Gastrocnemius medialis (tissue), 4 donors: ENCODE data around the gene DDX49. TPM values are rescaled to one million over a fixed set of nuclear protein-coding genes. Genes with fewer than 3 reads are reported as not detected.

ENCODE experiments used
- ATAC-seq, 2 donors: fragments of 150-250 bp; one replicate each; pipeline ENCODE4 v1.9.1; 2016
- DNase-seq, 2 donors: peaks; one replicate each; pipeline ENCODE4 v3.0.0-alpha.2; 2019
- H3K27ac ChIP-seq, 4 donors: fragments of 200-600 bp; sonication (generic); 1 replicate in 1 of 4; 2 replicates in 3 of 4; pipeline ENCODE4 v1.5.1; 2016 to 2018; ENCODE audit warnings: mild to moderate bottlenecking in 2 of 4, moderate library complexity in 1 of 4
- H3K27me3 ChIP-seq, 3 donors: fragments of 200-600 bp; sonication (generic) in 2 of 3; 1 replicate in 1 of 3; 2 replicates in 2 of 3; pipeline versions ENCODE4 v1.5.1 to v1.6.0; 2016 to 2019; ENCODE audit warnings: mild to moderate bottlenecking in 1 of 3, moderate library complexity in 1 of 3
- H3K36me3 ChIP-seq, 2 donors: fragments of 200-600 bp; sonication (generic) in 1 of 2; one replicate each; pipeline ENCODE4 v1.5.1; 2017 to 2018
- H3K4me1 ChIP-seq, 2 donors: fragments of 200-600 bp; sonication (generic) in 1 of 2; one replicate each; pipeline ENCODE4 v1.5.1; 2016 to 2017; ENCODE audit warnings: mild to moderate bottlenecking in 2 of 2
- H3K4me3 ChIP-seq, 4 donors: fragments of 200-600 bp; sonication (generic) in 3 of 4; 1 replicate in 1 of 4; 2 replicates in 3 of 4; pipeline ENCODE4 v1.5.1; 2016 to 2019; ENCODE audit warnings: mild to moderate bottlenecking in 2 of 4
- H3K9me3 ChIP-seq, 3 donors: fragments of 200-600 bp; sonication (generic) in 2 of 3; 1 replicate in 1 of 3; 2 replicates in 2 of 3; pipeline ENCODE4 v1.5.1; 2016 to 2019
- POLR2A ChIP-seq, 2 donors: fragments of 450-650 bp; IDR thresholded peaks; one replicate each; pipeline ENCODE4 v1.6.1; 2017; ENCODE audit warnings: antibody characterized with exemption in 2 of 2, mild to moderate bottlenecking in 2 of 2, moderate library complexity in 2 of 2
- in situ Hi-C, 4 donors: fragments of 200-750 bp; cut with MboI; loops; one replicate each; pipeline versions ENCODE4 v1.15.0 to v1.8.0; 2017; ENCODE audit warnings: low sequenced_read_pairs in 4 of 4
- intact Hi-C: fragments of 100-400 bp; cut with DNase I; formaldehyde crosslinking; loops from one replicate; pipeline ENCODE4 v1.15.1; 2023; ENCODE audit warnings: low total_unique reads
- total RNA-seq, 4 donors: library from RNA; depleted of rRNA; stranded (reverse); fragments of >200 nt; gene quantifications; one replicate each; pipeline versions ENCODE4 v1.1.0 to v1.2.3, GENCODE V29; 2016
- TF ChIP-seq, protein P1 (sequence below), 5 experiments: fragments of 450-650 bp in 3 of 5; fragments of 200-600 bp in 2 of 5; sonication (generic) in 2 of 5; IDR thresholded peaks in 4 of 5; conservative IDR thresholded peaks in 1 of 5; 1 replicate in 4 of 5; 2 replicates in 1 of 5; pipeline ENCODE4 v1.5.1; 2016 to 2019; ENCODE audit warnings: antibody characterized with exemption in 5 of 5, mild to moderate bottlenecking in 3 of 5, moderate library complexity in 3 of 5

The DDX49 gene
- total RNA-seq, 4 donors from 2014 or later, result 40.6 to 60.1 (median 44.2) TPM

DNA sequence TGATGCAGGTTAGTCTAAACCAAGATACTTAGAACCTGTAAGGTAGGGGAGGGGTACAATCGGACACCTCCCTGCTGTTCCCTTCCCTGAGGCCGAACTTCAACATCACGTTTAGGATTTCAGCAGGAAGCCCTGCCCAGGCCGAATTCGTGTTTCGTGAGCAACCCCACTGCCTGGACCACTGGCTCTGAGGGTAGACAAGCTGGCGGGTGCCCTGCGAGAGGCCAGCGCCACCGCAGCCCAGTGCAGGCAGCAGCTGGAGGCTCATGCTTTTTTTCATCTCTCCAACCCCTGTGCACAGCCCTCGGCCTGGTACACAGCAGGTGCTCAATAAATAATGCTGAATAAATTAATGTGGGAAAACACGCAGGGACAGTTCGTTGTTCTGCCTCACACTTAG, 13.8 kb downstream of the DDX49 start:
- H3K27ac ChIP-seq, result no peak overlapping the region
- peaks cover 0 to 46% of the 10 kb centered on the region in 2 donors for H3K36me3 ChIP-seq
- ATAC-seq (no peak), DNase-seq (no peak)
- H3K9me3 ChIP-seq, result no peaks in the 10 kb centered on the region
- no peaks in the 10 kb centered on the region for H3K4me1 ChIP-seq
- in situ Hi-C loops, result no loop called here
- H3K4me3 ChIP-seq, result no peak overlapping the region
- TF ChIP-seq POLR2A (IDR thresholded peaks at IDR 0.05), result no peak
- TF ChIP-seq, protein P1, sequence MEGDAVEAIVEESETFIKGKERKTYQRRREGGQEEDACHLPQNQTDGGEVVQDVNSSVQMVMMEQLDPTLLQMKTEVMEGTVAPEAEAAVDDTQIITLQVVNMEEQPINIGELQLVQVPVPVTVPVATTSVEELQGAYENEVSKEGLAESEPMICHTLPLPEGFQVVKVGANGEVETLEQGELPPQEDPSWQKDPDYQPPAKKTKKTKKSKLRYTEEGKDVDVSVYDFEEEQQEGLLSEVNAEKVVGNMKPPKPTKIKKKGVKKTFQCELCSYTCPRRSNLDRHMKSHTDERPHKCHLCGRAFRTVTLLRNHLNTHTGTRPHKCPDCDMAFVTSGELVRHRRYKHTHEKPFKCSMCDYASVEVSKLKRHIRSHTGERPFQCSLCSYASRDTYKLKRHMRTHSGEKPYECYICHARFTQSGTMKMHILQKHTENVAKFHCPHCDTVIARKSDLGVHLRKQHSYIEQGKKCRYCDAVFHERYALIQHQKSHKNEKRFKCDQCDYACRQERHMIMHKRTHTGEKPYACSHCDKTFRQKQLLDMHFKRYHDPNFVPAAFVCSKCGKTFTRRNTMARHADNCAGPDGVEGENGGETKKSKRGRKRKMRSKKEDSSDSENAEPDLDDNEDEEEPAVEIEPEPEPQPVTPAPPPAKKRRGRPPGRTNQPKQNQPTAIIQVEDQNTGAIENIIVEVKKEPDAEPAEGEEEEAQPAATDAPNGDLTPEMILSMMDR (IDR thresholded peaks at IDR 0.05 in 4 of 5, conservative IDR thresholded peaks at IDR 0.05 in 1 of 5), result no peak
- intact Hi-C loops, result no loop called here
- H3K27me3 ChIP-seq, result no peaks in the 10 kb centered on the region

DNA sequence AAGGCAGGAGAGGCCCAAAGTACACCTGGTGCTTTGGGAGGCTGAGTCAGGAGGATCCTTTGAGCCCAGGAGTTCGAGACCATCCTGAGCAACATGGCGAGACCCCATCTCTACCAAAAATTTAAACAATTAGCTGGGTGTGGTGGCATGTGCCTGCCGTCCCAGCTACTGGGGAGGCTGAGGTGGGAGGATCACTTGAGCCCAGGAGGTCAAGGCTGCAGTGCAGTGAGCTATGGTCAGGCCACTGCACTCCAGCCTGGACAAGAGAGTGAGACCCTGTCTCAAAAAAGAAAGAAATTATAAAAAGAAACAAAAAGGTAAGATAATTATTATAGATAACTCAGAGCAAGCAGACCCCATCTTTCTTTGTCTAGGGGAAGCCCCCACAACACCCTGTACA, 19.6 kb downstream of the DDX49 start:
- no peaks in the 10 kb centered on the region for H3K9me3 ChIP-seq
- H3K27me3 ChIP-seq, result no peaks in the 10 kb centered on the region
- no peak for DNase-seq
- peaks cover 0 to 30% of the 10 kb centered on the region in 2 donors for H3K36me3 ChIP-seq
- H3K4me3 ChIP-seq, result peak overlapping the region in 1 of 4 donors; percentile 93
- TF ChIP-seq, protein P1 (IDR thresholded peaks at IDR 0.05 in 4 of 5, conservative IDR thresholded peaks at IDR 0.05 in 1 of 5), result no peak
- TF ChIP-seq POLR2A (IDR thresholded peaks at IDR 0.05), result no peak
- ATAC-seq, result no peak
- intact Hi-C loops, result no loop called here
- H3K4me1 ChIP-seq, result peaks cover 12 to 18% of the 10 kb centered on the region in 2 donors
- peak overlapping the region; percentile 87 to 98 (median 94) for H3K27ac ChIP-seq
- in situ Hi-C loops, result no loop called here

DNA sequence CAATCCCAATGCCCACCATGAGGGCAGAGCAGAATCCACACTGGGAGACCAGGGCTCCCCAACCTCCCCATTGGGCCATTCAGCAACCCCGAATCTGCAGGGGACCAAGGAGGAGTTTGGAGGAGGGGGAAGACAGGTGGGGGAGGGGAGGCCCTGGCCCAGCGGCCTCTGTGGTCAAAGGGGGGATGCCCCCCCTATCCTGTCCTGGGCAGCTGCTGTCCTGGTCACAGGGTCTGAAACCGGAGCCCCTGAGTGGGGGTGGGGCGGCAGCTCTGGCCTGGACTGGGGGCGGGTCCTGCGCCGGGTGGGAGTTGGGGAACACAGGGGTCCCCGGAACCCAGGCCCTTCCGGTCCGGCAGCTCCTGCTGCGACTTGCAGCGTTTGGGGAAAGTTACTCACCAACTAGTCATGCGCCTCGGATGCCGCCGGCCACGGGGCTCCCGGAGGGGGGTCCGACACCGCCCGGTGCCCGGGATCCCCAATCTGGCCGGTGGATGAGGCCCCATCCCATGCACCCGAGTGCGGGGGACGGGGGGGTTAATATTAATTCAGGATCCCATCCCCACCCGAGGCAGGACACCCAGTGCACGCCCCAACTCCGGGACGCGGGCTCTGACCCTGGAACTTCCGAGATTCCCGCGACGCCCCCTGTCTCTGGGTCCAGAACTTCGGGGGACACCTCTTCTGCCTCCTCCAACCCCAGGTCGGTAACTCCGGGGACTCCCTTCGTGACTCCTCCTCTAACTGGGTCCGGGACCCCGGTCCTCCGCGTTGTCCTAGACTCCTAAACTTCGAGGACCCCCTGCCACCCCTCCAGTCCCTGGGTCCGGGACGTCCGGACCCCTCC, 20.6 kb downstream of the DDX49 start:
- Histone ChIP-seq H3K9me3 (no peaks in the 10 kb centered on the region), H3K4me1 (peaks cover 12 to 18% of the 10 kb centered on the region in 2 donors), H3K27me3 (no peaks in the 10 kb centered on the region), H3K36me3 (peaks cover 0 to 23% of the 10 kb centered on the region in 2 donors), H3K27ac (peak overlapping the region; percentile 87 to 98 (median 94)), H3K4me3 (peak overlapping the region; percentile 67 to 93 (median 78))
- peak; percentile 57 to 82 for ATAC-seq
- TF ChIP-seq, protein P1 (IDR thresholded peaks at IDR 0.05 in 4 of 5, conservative IDR thresholded peaks at IDR 0.05 in 1 of 5), result no peak
- TF ChIP-seq POLR2A (IDR thresholded peaks at IDR 0.05), result peak; percentile 58 to 72
- intact Hi-C loops (loop anchor here (1.0 to 5.0 kb wide), 4 partner anchors 21 to 367 kb away; partner anchors contain the start of genes COPE and DDX49), in situ Hi-C loops (no loop called here)
- DNase-seq, result peak; percentile 71 to 93

DNA sequence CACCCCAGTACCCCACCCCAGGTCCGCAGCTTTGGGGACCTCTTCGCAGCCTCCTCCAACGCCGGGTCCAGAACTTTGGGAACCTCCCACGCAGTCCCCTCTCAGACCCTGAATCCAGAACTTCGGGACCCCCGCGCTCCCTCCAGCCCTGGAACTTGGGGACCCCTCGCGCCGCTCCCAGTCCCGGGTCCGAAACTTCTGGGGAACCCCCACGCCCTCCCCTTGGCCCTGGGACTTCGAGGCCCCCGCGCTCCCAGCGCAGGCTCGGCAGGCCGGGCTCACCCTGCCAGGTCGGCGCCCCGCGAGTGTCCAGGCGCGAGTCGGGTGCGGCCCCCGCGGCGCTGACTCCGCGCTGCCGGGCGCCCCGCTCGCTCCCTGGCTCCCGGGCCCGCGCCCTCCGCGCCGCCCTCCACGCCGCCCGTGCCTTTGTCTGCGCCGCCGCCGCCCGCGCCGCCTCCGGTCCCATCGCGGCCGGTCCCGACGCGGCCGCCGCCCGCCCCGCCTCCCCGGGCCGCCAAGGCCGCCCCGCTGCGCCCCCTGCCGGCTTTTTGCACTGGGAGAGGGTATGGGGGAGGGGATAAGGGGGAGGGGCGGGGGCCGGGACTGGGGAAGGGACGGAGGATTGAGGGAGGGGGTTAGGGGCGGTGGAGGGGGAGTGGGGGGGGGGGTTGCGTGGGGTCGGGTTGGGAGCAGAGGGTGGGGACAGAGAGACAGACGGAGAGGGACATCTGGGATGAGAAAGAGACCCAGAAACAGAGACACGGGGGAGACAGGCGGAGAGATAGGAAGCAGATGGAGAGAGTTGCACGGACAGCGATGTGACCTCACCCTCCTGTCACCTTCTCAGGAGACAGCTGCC, 21.5 kb downstream of the DDX49 start, which contains the start of gene HOMER3:
TSS of gene HOMER3 (minus strand) at position 449 of the 859 bp plus-strand sequence. CDS start 2,235 bp downstream, outside the sequence.
- in situ Hi-C loops, result no loop called here
- Histone ChIP-seq H3K4me1 (peaks cover 12 to 18% of the 10 kb centered on the region in 2 donors), H3K27me3 (no peaks in the 10 kb centered on the region), H3K4me3 (peak within 1 kb of the TSS; percentile 67 to 93 (median 78)), H3K36me3 (peaks cover 0 to 18% of the 10 kb centered on the region in 2 donors), H3K9me3 (no peaks in the 10 kb centered on the region), H3K27ac (peak within 1 kb of the TSS; percentile 87 to 98 (median 94))
- intact Hi-C loops, result loop anchor here (1.0 to 5.0 kb wide), 4 partner anchors 22 to 368 kb away; partner anchors contain the start of genes COPE and DDX49
- peak; percentile 67 to 78 for ATAC-seq
- TF ChIP-seq POLR2A (IDR thresholded peaks at IDR 0.05), result peak; percentile 61 to 70
- TF ChIP-seq, protein P1 (IDR thresholded peaks at IDR 0.05 in 4 of 5, conservative IDR thresholded peaks at IDR 0.05 in 1 of 5), result peak in 2 of 5 experiments; percentile 42 to 65
- peak; percentile 57 to 74 for DNase-seq
